ENCODE data around the gene CAPN2.

CAPN2 gene

DNA sequence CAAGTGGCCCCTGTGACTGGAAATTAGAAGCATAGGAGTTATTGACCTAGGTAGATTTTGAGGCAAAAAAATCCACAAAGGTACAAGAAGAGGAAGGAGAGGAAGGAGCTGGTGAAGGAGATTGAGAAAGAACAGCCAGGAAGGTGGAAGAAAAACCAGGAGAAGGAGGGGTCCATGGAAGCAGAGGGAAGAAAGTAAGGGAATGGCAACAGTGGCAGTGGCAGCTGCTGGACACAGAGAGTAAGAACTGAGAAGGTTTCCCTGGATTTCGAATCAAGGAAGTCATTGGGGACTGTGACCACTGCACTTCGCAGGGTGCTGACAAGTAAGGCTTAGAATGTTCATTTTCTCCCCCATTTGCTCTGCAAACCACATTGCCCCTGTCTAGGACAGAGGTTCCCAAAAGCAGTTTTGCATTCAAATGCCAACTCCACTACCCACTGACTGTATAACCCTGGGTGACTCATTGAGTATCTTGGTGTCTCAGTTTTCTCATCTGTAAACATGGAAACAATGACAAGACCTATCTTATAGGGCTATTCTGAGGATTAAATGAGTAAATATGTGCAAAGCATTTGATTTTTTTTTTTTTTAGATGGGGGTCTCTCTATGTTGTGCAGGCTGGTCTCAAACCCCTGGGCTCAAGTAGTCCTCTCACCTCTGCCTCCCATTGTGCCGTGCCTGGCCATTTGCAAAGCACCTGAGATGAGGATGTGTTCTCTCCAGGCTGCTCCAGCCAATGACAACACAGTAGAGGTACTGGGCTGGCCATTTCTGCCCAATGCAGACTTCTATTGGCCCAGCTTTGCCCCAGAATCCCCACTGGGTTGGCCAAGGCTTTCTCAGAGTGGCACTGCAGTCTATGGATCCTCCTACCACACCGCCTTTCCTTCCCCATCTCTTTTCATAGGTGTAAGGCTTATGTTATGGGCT lies 9.3 kb upstream of the CAPN2 start:
- in situ Hi-C loops (cut with MboI; ENCODE audit: low sequenced_read_pairs) = no loop called here

DNA sequence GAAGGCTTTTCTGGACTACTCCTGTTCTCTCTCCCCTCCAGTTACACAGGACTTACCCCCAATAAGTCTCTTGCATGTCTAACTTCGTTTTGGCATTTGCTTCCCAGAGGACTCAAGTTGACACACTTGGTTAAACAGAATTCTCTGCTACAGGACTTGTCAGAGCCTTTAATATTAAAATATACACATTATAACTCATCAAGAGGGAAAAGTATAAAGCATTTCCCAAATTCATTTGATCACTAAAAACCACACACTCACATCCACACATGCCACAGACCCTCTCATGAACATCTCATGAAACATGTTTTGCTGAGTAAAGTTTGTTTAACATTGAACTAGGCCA lies 8.7 kb upstream of the CAPN2 start:
- in situ Hi-C loops (cut with MboI; ENCODE audit: low sequenced_read_pairs) = no loop called here

DNA sequence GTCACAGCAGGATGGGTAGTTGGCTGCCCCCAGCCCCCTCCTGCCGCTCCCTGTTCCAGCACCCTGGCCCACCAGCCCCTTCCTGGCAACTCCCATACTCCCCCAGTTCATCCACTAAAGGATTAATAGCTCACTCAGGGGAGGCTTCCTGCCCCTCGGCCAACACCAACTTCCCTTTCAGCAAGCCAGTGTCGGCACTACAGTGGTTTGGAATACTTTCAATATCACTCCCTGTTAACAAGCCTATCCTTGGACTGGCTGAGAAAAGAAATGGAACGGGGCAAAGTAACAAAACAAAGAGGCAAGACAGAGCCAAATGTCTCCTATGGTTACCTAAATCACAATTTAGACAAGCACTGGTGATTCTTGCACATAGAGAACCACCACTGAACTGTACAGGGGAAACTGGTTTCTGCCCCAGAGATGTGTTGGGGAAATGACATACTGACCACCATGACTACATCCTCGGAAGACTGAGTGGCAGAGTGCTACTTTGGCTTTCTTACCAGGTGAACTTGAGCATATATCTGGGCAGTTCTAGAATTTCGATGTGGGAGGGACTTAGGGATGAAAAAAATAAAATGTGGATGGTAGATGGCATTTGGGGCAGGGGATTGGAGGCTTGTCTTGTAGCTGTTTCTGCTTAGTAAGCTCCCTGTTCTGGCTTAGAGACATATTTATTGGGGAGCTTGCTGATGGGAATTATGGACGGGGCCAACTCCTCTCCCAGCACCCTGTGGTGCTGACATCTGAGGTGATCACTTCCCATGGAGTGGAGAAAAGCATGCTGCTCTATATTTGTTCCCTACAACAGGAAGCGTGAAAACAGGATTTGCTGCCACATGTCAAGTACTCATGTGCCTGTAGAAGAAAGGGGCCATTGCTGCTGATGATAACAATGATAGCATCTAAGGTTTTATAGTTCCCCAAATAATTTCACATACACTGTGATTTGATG lies 7.1 kb upstream of the CAPN2 start:
- in situ Hi-C loops (cut with MboI; ENCODE audit: low sequenced_read_pairs) = no loop called here

DNA sequence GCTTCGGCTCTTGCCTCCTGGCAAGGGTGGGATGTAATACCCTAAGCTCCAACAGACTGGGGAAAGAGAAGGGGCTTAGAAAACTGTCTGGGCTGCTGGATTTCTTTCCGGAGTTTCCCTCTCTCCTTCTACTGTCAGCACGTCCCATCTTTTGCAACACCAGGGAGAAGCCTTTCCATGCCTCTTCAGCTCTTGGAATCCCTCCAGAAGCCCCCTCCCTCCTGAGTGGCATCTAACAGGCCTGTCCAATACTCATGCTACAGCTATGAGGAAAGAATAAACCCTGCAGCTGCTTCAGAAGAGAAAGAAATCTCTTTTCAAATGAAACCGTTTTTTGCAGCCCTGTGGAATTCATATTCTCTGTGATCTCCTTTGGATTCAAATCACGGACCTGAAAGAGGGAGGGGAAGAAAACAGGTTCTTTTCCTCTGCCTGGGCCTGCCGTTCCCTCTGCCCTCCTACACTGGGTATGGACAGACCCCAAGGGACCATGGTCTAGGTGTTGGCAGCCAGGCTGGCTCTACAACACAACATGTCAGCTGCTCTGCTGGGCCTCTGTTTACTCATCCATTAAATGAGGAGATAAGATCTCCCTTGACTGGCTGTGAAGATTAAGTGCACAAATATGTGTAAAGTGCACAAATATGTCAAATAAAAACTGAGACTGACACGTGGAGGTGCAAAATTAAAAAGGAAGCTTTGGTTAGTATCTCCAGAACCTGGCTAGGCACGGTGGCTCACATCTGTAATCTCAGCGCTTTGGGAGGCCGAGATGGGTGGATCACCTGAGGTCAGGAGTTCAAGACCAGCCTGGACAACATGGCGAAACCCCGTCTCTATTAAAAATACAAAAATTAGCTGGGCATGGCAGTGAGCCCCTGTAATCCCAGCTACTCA lies 6.0 kb upstream of the CAPN2 start:
- in situ Hi-C loops (cut with MboI; ENCODE audit: low sequenced_read_pairs) = no loop called here

DNA sequence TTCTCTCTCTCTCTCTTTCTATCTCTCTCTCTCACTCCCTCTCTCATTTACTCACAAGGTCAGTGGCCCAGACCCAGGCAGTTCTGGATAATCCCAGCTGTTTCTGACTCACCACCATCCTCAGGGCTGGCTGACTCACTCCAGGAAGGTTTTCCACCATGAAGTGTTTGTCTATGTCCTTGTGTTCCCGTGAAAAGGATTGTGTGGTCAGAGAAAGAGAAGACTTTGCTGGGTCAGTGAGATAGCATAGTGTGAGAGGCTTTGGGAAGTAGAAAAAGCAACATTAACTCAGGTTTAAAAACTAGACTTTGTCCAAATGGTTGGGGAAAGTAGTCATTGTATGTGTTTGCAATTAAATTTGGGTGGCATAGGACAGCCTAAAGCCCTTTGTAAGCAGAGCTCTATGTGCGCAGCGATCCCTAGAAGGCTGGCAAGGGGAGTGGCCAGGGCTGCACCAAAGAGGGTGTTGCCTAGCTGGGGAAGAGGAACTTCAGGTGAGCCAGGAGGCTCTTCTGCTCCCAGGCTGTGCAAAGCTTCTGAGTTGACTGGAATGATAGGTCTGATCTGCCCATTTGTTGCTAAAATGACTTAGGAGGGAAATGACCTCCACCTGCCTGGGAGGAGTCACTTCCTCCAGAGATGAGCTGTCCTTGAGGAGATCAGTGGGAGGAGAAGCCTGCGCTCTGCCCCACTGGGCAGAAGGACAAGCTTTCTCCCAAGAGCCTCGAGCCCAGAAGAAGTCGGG lies 4.9 kb upstream of the CAPN2 start:
- in situ Hi-C loops (cut with MboI; ENCODE audit: low sequenced_read_pairs) = no loop called here

DNA sequence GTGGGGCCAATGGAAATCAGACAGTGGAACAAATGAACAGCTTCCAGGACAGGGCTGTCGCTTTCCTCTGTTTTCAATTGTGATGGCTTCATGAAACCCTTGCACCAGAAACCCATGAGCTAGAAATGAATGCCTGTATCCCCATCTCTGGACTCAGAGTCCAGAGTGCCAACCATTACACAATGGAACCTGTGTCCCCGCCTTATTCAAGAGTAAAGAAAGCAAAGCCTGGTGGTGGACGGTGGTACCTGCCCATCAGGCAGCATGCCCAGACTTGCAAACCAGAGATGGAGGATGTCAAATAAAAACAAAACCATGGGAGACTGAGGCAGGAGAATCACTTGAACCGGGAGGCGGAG lies 4.4 kb upstream of the CAPN2 start:
- in situ Hi-C loops (cut with MboI; ENCODE audit: low sequenced_read_pairs) = no loop called here

GRCh38 chr1:223708651-223709268 lies 3.6 kb upstream of the CAPN2 start:
- in situ Hi-C loops (cut with MboI; ENCODE audit: low sequenced_read_pairs) = no loop called here

DNA sequence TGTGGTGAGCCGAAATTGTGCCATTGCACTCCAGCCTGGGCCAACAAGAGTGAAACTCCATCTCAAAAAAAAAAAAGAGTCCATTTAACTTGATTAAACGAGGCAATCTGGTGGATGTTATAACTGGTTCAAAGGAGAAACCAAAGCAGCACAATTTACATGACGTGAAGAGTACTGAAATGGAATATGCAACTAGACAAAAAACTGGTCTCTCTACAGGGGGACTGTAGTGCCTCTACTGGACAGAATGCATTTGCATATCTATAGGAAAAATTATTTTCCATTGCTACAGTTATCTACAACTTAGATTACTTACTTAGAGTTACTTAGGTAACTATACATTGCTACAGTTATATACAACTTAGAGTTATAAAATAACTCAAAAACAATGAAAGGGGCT lies 2.7 kb upstream of the CAPN2 start:
- in situ Hi-C loops (cut with MboI; ENCODE audit: low sequenced_read_pairs) = no loop called here

- in situ Hi-C loops (cut with MboI; ENCODE audit: low sequenced_read_pairs) = no loop called here
Observed at GRCh38 chr1:223710179-223711133, 1.9 kb upstream of the CAPN2 start.

DNA sequence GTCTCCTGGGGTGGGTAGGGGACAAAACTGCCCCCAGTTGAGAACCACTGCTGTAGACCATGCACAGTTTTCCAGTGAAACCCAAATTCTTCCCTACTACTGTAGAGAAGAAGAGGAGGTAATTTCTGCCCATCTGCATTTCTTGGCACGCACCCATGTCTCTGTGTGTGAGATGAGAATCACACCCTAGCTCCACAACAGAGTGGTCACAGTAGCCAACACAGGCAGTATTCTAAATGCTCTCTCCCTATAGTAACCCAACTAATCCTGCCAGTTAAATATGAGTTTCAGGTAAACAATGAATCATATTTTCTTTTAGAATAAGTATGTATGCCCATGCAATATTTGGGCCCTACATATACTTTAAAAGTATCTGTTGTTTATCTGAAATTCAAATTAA lies 1.2 kb upstream of the CAPN2 start:
- in situ Hi-C loops (cut with MboI; ENCODE audit: low sequenced_read_pairs) = no loop called here

DNA sequence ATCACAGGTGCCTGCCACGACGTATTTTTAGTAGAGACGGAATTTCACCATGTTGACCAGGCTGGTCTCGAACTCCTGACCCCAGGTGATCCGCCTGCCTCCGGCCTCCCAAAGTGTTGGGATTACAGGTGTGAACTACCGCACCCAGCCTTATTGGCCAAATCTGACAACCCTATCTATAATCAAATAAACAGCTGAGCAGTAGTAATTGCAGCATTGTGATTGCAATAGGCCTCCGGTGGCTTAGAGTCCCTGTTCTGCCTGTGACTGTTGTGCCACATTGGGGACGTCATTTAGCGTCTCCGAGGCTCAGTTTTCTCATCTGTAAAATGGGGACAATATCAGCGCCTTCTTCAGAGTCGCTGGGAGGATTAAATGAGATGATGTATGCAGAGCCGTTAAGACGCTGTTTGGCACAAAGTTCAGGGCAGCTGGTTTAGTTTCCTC lies 569 bp upstream of the CAPN2 start:
- in situ Hi-C loops (cut with MboI; ENCODE audit: low sequenced_read_pairs) = no loop called here

- in situ Hi-C loops (cut with MboI; ENCODE audit: low sequenced_read_pairs) = no loop called here
Observed at GRCh38 chr1:223712850-223713474, 623 bp downstream of the CAPN2 start.

DNA sequence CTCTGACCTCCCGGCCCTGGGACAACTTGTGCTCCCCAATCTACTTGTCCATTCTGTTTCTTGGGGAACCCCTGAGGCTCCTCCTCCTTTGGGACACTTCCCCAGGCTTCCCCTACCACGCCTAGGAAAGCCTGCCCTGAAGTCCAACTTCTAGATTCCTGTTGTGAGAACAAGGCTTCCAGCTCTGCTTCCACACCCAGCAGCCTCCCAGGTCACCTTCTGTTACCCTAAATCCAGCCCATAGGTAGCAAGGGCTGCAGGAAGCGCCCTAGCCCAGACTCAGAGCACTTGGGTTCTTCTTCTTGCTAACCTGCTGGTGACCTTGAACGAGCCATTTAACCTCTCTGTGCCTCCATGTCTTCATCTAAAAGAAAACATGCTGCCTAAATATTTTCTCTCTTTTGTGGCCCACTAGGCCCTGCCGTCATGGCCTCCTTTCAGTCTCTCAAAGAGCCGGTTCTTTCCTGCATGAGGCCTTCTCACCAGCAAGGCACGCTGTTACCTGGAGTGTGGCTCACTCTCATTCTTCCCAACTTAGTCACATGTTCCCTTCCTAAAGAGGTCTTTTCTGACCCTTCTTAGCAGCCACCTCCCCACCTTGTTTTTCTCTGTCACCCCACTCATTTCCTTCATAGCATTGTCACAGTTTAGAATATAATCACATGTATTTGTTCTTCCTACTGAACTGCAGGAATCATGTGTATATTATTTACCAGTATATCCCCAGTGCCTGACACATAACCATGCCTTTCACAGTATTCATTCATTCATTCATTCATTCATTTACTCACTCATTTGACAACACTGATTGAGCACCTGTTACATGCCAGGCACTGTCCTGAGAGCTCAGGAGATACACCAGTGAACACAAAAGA lies 1.4 kb downstream of the CAPN2 start:
- in situ Hi-C loops (cut with MboI; ENCODE audit: low sequenced_read_pairs) = no loop called here

- in situ Hi-C loops (cut with MboI; ENCODE audit: low sequenced_read_pairs) = no loop called here
Observed at GRCh38 chr1:223714421-223714724, 2.0 kb downstream of the CAPN2 start.

GRCh38 chr1:223714849-223715603 lies 2.7 kb downstream of the CAPN2 start:
- in situ Hi-C loops (cut with MboI; ENCODE audit: low sequenced_read_pairs) = loop anchor here (5.0 kb wide), 1 partner anchor 42 kb away; no protein-coding TSS in a partner anchor

DNA sequence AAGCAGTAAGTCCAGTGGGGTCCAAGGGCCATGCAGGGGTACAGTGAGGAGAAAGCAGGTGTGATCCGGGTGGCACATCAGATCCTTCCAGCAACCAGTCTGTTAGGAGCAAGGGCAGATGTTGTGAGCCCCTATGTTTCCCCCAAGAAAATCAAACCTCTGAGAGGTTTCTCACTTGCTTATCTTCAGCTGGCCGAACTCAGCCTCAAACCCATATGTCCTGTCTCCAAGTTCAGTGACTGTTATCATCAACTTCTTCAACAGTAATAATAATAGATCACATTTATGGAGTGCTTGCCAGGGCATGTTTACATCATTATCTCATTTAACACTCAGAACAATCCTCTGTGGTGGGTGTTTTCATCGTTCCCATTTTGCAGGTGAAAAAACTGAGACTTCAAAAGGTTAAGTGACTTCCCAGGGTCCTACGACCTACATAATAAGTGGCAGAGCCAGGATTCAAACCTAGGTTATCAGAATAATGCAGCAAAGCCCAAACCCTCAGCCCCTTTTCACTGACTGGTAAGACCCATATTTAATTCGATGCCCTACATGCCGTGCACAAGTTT lies 3.3 kb downstream of the CAPN2 start:
- in situ Hi-C loops (cut with MboI; ENCODE audit: low sequenced_read_pairs) = loop anchor here (5.0 kb wide), 1 partner anchor 42 kb away; no protein-coding TSS in a partner anchor

All from HL-60/S4 (cell line).